ENCODE results near the gene HSD17B2.

- no peak for TF ChIP-seq CTCF (IDR thresholded peaks at IDR 0.05)
- no peak for TF ChIP-seq POLR2A (IDR thresholded peaks at IDR 0.05)
Observed at GRCh38 chr16:82006036-82006435, 29.0 kb upstream of the HSD17B2 start.
